IgD-negative memory B cell (primary cell): ENCODE results near the gene FBXL12. TPM values are rescaled to one million over a fixed set of nuclear protein-coding genes. Genes with fewer than 3 reads are reported as not detected.
"Not testable (repeated sequence)": the region's sequence is repeated elsewhere in the genome, so short reads cannot be mapped to it uniquely, and the experiment has no call there.

Experiments used
- H3K27ac Mint-ChIP-seq, 3 donors: one replicate each; pipeline ENCODE4 v1.8.0; 2020 to 2022; ENCODE audit warnings: mild to moderate bottlenecking in 3 of 3, mixed read lengths in 3 of 3, moderate library complexity in 1 of 3
- H3K27me3 Mint-ChIP-seq: one replicate; pipeline ENCODE4 v1.8.0; 2021; ENCODE audit warnings: mixed read lengths
- H3K36me3 Mint-ChIP-seq: one replicate; pipeline ENCODE4 v1.8.0; 2020; ENCODE audit warnings: mild to moderate bottlenecking, mixed read lengths
- H3K4me1 Mint-ChIP-seq, 3 donors: one replicate each; pipeline ENCODE4 v1.8.0; 2020 to 2022; ENCODE audit warnings: mixed read lengths in 3 of 3, mild to moderate bottlenecking in 1 of 3
- H3K4me3 Mint-ChIP-seq, 4 donors: one replicate each; pipeline ENCODE4 v1.8.0; 2020 to 2022; ENCODE audit warnings: mild to moderate bottlenecking in 4 of 4, mixed read lengths in 4 of 4, moderate library complexity in 3 of 4
- H3K9me3 Mint-ChIP-seq, 3 donors: one replicate each; pipeline ENCODE4 v1.8.0; 2020 to 2021; ENCODE audit warnings: mixed read lengths in 3 of 3, mild to moderate bottlenecking in 1 of 3
- polyA plus RNA-seq: library from polyadenylated mRNA; unstranded; fragments of 300-500 nt; fragmentation: Illumina TruSeq; gene quantifications from one replicate; pipeline ENCODE4 v1.2.3, GENCODE V29; 2021

The FBXL12 gene
- polyA plus RNA-seq, 1 donor from 2014 or later = 10.4 TPM

- Mint-ChIP-seq H3K4me3 (peak overlapping the region in 2 of 4 donors; percentile 52 to 68), H3K9me3 (no peaks in the 10 kb centered on the region), H3K36me3 (peaks cover 4% of the 10 kb centered on the region), H3K27ac (no peak overlapping the region), H3K4me1 (peaks cover 14 to 25% (median 21%) of the 10 kb centered on the region in 3 donors), H3K27me3 (no peaks in the 10 kb centered on the region)
These were observed 4.9 kb upstream of the FBXL12 start for GRCh38 chr19:9823816-9824215.

DNA sequence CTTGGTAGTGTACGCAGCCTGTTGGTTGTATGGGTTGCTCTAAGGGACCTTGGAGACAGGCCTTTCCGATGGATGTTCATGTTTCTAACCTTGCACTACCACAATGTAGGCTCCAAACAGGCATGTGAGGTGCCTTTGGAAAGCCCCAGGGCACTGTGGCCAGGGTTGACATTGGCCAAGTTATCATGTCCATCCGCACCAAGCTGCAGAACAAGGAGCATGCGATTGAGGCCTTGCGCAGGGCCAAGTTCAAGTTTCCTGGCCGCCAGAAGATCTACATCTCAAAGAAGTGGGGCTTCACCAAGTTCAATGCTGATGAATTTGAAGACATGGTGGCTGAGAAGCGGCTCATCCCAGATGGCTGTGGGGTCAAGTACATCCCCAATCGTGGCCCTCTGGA is 1.2 kb upstream of the FBXL12 start:
- H3K9me3 Mint-ChIP-seq, H3K36me3 Mint-ChIP-seq, H3K27me3 Mint-ChIP-seq: not testable (repeated sequence)
- Mint-ChIP-seq H3K4me1 (peaks cover 4 to 14% (median 11%) of the 10 kb centered on the region in 3 donors), H3K4me3 (peak overlapping the region in 3 of 4 donors; percentile 81 to 96 (median 95)), H3K27ac (peak overlapping the region in 1 of 3 donors; percentile 86)

GRCh38 chr19:9819596-9819909 is 674 bp upstream of the FBXL12 start:
- Mint-ChIP-seq H3K27me3 (no peaks in the 10 kb centered on the region), H3K4me1 (peaks cover 4 to 14% (median 11%) of the 10 kb centered on the region in 3 donors), H3K36me3 (peaks cover 6% of the 10 kb centered on the region), H3K9me3 (peaks cover 3 to 6% (median 6%) of the 10 kb centered on the region in 3 donors), H3K4me3 (peak overlapping the region; percentile 81 to 96 (median 93)), H3K27ac (peak overlapping the region; percentile 86 to 97 (median 93))

DNA sequence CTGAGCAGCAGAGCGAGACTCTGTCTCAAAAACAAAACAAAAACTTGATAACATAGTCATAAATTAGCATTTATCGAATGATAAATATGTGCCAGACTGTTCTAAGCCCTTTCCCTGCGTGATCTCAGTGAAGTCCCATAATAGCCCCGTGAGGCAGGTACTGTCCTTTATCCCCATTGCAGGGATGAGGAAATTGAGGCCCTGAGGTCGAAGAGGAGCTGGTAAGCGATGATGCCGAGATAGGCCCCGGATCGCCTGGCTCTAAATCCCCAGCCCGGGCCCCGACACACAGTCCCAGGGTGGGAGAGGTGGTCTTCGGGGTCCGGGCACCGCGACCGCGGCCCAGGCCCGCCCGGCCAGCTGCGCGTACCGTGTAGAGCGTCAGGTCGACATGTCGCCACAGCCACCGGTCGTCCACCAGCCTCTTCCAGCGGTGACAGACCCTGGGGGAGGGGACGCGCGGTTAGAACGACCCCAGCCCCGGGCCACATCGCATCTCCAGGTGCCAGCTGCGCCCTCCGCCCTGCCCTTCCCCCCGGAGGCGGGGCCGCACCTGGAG is 625 bp downstream of the FBXL12 start:
- Mint-ChIP-seq H3K4me3 (peak overlapping the region; percentile 81 to 96 (median 93)), H3K36me3 (peaks cover 9% of the 10 kb centered on the region), H3K27ac (peak overlapping the region; percentile 86 to 97 (median 93)), H3K4me1 (peaks cover 9 to 14% (median 11%) of the 10 kb centered on the region in 3 donors), H3K27me3 (no peaks in the 10 kb centered on the region), H3K9me3 (peaks cover 3 to 7% (median 6%) of the 10 kb centered on the region in 3 donors)

DNA sequence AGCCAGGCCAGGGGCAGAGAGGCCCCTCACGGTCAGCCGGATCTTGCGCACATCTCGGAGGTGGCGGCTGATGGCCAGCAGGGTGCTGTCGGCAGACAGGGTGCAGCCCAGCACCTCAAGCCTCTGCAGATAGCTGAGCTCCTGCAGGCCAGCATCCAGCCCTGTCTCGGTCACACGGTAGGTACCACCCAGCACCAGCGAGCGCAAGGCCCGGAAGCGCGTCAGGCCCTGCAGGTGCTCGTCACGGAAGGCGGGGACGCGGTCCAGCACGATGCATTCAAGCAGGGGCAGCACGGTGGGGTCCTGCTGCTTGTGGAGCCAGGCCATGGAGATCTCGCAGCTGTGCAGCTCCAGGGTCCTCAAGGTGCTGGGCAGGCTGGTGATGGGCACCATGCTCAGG is 7.7 kb downstream of the FBXL12 start:
- peaks cover 1 to 3% (median 2%) of the 10 kb centered on the region in 3 donors for H3K9me3 Mint-ChIP-seq
- H3K4me3 Mint-ChIP-seq = no peak overlapping the region
- H3K4me1 Mint-ChIP-seq = peaks cover 0 to 5% (median 3%) of the 10 kb centered on the region in 3 donors
- no peaks in the 10 kb centered on the region for H3K27me3 Mint-ChIP-seq
- H3K36me3 Mint-ChIP-seq = peaks cover 13% of the 10 kb centered on the region
- no peak overlapping the region for H3K27ac Mint-ChIP-seq

DNA sequence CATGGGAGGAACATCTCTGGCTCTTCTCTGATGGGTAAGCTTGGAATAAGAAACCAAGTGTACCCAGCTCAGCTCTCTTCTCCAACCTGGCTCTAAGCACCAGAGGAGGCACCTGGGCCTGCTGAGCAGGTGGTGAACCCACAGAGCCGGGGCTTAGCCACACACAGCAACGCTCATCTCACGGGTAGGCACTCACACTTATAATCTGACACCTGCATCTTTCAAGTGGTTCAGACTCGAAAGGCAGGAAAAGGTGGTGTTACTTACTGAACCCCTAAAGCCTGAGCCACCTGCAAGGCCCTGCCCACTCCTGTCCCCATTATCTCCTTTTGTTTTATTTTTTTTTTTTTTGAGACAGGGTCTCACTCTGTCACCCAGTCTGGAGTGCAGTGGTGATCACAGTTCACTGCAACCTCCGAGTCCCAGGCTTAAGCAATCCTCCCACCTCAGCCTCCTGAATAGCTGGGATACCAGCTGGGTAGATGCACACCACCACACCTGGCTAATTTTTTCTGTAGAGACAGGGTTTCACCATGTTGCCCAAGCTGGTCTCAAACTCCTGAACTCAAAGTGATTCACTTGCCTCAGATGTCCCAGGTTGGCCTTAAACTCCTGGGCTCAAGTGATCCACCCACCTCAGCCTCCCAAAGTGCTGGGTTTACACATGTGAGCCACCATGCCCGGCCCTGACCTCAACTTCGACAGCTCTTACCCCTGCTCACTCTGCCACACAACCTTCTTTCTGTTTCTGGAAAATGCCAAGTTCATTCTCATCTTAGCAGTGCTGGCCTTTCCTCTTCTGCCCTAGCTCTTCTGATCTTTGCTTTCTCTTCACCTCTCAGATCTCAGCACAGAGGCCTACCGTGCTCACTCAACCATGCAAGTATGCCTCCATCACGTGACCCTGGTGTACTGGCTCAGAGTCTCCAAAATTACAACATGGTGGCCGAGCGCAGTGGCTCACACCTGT is 9.7 kb downstream of the FBXL12 start:
- H3K36me3 Mint-ChIP-seq = peaks cover 13% of the 10 kb centered on the region
- H3K4me3 Mint-ChIP-seq = no peak overlapping the region
- H3K4me1 Mint-ChIP-seq = peaks cover 0 to 4% (median 3%) of the 10 kb centered on the region in 3 donors
- no peaks in the 10 kb centered on the region for H3K27me3 Mint-ChIP-seq
- no peak overlapping the region for H3K27ac Mint-ChIP-seq
- peaks cover 0 to 2% (median 0%) of the 10 kb centered on the region in 3 donors for H3K9me3 Mint-ChIP-seq

DNA sequence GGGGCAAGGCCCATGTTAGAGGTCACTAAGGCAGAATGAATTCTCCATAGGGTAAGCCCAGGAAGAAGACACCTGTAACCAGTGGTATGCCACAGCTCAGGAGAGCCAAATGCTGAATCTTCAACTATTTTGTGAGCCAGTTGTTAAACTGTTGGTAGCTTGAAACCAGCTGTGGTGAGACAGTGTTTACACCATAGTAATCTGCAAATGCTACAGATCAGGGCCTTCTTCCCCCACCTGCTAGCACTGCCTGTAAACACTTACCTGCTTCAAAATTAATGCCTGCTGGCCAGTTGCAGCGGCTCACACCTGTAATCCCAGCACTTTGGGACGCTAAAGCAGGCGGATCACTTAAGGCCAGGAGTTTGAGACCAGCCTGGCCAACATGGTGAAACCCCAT is 12.1 kb downstream of the FBXL12 start:
- H3K27me3 Mint-ChIP-seq = no peaks in the 10 kb centered on the region
- H3K27ac Mint-ChIP-seq = no peak overlapping the region
- H3K9me3 Mint-ChIP-seq = no peaks in the 10 kb centered on the region
- H3K4me1 Mint-ChIP-seq = peaks cover 0 to 3% (median 0%) of the 10 kb centered on the region in 3 donors
- peaks cover 10% of the 10 kb centered on the region for H3K36me3 Mint-ChIP-seq
- peak overlapping the region in 1 of 4 donors; percentile 32 for H3K4me3 Mint-ChIP-seq

- H3K36me3 Mint-ChIP-seq = no peaks in the 10 kb centered on the region
- H3K9me3 Mint-ChIP-seq = no peaks in the 10 kb centered on the region
- H3K27ac Mint-ChIP-seq = peak overlapping the region in 2 of 3 donors; percentile 64 to 71
- no peaks in the 10 kb centered on the region for H3K27me3 Mint-ChIP-seq
- peaks cover 0 to 4% (median 2%) of the 10 kb centered on the region in 3 donors for H3K4me1 Mint-ChIP-seq
- H3K4me3 Mint-ChIP-seq = no peak overlapping the region
These were observed 16.9 kb downstream of the FBXL12 start for GRCh38 chr19:9801976-9802375.

GRCh38 chr19:9799162-9799561 is 19.7 kb downstream of the FBXL12 start:
- Mint-ChIP-seq H3K27me3 (no peaks in the 10 kb centered on the region), H3K4me1 (peaks cover 6 to 9% (median 6%) of the 10 kb centered on the region in 3 donors), H3K36me3 (no peaks in the 10 kb centered on the region), H3K4me3 (no peak overlapping the region), H3K9me3 (no peaks in the 10 kb centered on the region), H3K27ac (no peak overlapping the region)

GRCh38 chr19:9797871-9798270 is 21.0 kb downstream of the FBXL12 start:
- H3K9me3 Mint-ChIP-seq = peaks cover 0 to 5% (median 3%) of the 10 kb centered on the region in 3 donors
- H3K27me3 Mint-ChIP-seq = no peaks in the 10 kb centered on the region
- H3K27ac Mint-ChIP-seq = no peak overlapping the region
- H3K4me1 Mint-ChIP-seq = peaks cover 11 to 15% (median 11%) of the 10 kb centered on the region in 3 donors
- no peak overlapping the region for H3K4me3 Mint-ChIP-seq
- no peaks in the 10 kb centered on the region for H3K36me3 Mint-ChIP-seq

DNA sequence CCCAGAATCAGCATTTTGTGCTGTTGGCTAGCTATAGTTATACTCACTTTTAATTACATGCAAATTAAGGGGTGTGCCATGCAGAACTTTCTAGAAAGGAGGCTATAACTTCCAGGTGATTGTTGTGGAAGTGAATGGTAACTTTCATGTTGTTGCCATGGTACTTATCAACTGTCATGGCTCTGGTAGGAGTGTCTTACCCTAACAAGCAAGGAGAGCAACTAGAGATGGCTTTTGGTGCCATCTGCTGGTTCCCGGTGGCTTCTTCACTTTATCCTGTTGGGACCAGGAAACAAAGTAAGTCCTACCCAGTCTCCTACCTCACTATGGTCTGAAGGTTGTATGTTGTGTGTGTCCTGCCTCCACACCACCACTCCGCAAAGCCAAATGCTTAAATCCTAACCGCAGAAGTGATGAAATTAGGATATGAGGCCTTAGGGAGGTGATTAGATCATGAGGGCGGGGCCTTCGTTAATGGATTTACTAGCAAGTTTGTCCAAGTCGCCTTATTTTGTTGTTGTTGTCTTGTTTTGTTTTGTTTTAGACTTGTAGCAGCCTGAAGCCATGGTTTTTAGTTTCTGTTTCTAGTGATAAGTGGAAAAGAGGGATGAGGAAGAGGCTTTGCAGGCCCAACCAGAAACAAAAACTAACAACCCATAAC is 22.6 kb downstream of the FBXL12 start:
- H3K27me3 Mint-ChIP-seq = no peaks in the 10 kb centered on the region
- H3K27ac Mint-ChIP-seq = peak overlapping the region; percentile 61 to 92 (median 66)
- peaks cover 0 to 5% (median 3%) of the 10 kb centered on the region in 3 donors for H3K9me3 Mint-ChIP-seq
- H3K4me3 Mint-ChIP-seq = peak overlapping the region in 3 of 4 donors; percentile 34 to 73 (median 37)
- no peaks in the 10 kb centered on the region for H3K36me3 Mint-ChIP-seq
- peaks cover 11 to 17% (median 14%) of the 10 kb centered on the region in 3 donors for H3K4me1 Mint-ChIP-seq

GRCh38 chr19:9793071-9793591 is 25.7 kb downstream of the FBXL12 start:
- Mint-ChIP-seq H3K36me3 (no peaks in the 10 kb centered on the region), H3K9me3 (peaks cover 0 to 5% (median 3%) of the 10 kb centered on the region in 3 donors), H3K27ac (peak overlapping the region in 2 of 3 donors; percentile 74 to 91), H3K27me3 (no peaks in the 10 kb centered on the region), H3K4me1 (peaks cover 12 to 19% (median 18%) of the 10 kb centered on the region in 3 donors), H3K4me3 (peak overlapping the region; percentile 83 to 93 (median 92))

GRCh38 chr19:9792206-9793070 is 26.4 kb downstream of the FBXL12 start:
- Mint-ChIP-seq H3K4me1 (peaks cover 12 to 19% (median 18%) of the 10 kb centered on the region in 3 donors), H3K27ac (peak overlapping the region in 2 of 3 donors; percentile 74 to 91), H3K27me3 (no peaks in the 10 kb centered on the region), H3K36me3 (no peaks in the 10 kb centered on the region), H3K9me3 (peaks cover 0 to 5% (median 3%) of the 10 kb centered on the region in 3 donors), H3K4me3 (peak overlapping the region; percentile 83 to 93 (median 92))
